Body of pancreas (tissue), 4 donors: ENCODE results near the gene DOK1.

Experiments used
- CTCF ChIP-seq, 7 experiments: fragments of 450-650 bp in 4 of 7; fragments of 200-600 bp in 3 of 7; sonication (generic) in 3 of 7; IDR thresholded peaks; one replicate each; pipeline ENCODE4 v1.5.1; 2016 to 2019; ENCODE audit warnings: antibody characterized with exemption in 7 of 7
- POLR2A ChIP-seq, 3 donors: fragments of 450-650 bp; IDR thresholded peaks; one replicate each; pipeline ENCODE4 v1.6.1; 2016; ENCODE audit warnings: antibody characterized with exemption in 3 of 3, mild to moderate bottlenecking in 2 of 3

GRCh38 chr2:74582184-74582583, 27.7 kb downstream of the DOK1 start:
- no peak for TF ChIP-seq POLR2A (IDR thresholded peaks at IDR 0.05)
- no peak for TF ChIP-seq CTCF (IDR thresholded peaks at IDR 0.05)
